ENCODE data around the gene NELFA. TPM values are rescaled to one million over a fixed set of nuclear protein-coding genes. Genes with fewer than 3 reads are reported as not detected.

NELFA gene
- total and polyA plus RNA-seq, 7 experiments from 2014 or later = 29.2 to 50.1 (median 42.8) TPM

DNA sequence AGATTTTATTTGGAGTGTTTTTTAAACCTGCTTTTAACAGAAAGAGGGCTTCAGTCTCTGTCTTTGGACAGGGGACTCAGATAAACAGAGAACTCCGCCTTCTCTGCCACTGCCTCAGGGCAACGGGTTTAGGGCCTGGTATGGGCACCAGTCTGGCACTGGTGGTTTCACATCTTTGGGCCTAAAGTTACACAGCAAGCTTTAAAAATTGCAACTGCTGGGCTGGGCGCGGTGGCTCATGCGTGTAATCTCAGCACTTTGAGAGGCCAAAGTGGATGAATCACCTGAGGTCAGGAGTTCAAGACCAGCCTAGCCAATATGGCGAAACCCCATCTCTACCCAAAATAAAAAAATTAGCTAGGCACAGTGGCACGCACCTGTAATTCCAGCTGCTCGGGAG, 40.1 kb upstream of the NELFA start:
- Mint-ChIP-seq H3K27ac (no peak overlapping the region), H3K4me1 (no peaks in the 10 kb centered on the region), H3K27me3 (peaks cover 15 to 35% (median 27%) of the 10 kb centered on the region in 5 donors), H3K9me3 (peaks cover 0 to 2% (median 0%) of the 10 kb centered on the region in 11 donors), H3K4me3 (no peak overlapping the region), H3K36me3 (peaks cover 0 to under 1% (median 0%) of the 10 kb centered on the region in 5 donors)
- intact Hi-C loops (cut with micrococcal nuclease) = no loop called here
- CTCF ChIA-PET = interaction anchor here (0.6 kb wide), 1 partner anchor 14 kb away, joined by 3 read pairs; no protein-coding TSS in a partner anchor
- no peaks in the 10 kb centered on the region for H3K4me1 ChIP-seq (ENCODE audit: control insufficient read depth in 2 of 2, insufficient read depth in 2 of 2, low read length in 2 of 2)
- POLR2A ChIA-PET = no interaction called here
- H3K36me3 ChIP-seq (ENCODE audit: control insufficient read depth in 2 of 3, insufficient read depth in 3 of 3, low read length in 3 of 3) = no peaks in the 10 kb centered on the region
- H3K27me3 ChIP-seq (ENCODE audit: control insufficient read depth in 2 of 2, insufficient read depth in 2 of 2, low read length in 2 of 2) = no peaks in the 10 kb centered on the region
- H3K9me3 ChIP-seq (ENCODE audit: control insufficient read depth in 2 of 3, low read length in 3 of 3) = no peaks in the 10 kb centered on the region
- no peak for ATAC-seq
- no peak overlapping the region for H3K27ac ChIP-seq (ENCODE audit: low read depth, low read length)
- no peak for DNase-seq
- H3K4me3 ChIP-seq (ENCODE audit: low read length) = no peak overlapping the region

GRCh38 chr4:2047781-2048581, 39.2 kb upstream of the NELFA start:
- ChIA-PET POLR2A (no interaction called here), CTCF (no interaction called here)
- Mint-ChIP-seq H3K36me3 (no peaks in the 10 kb centered on the region), H3K27ac (no peak overlapping the region), H3K27me3 (peaks cover 14 to 30% (median 26%) of the 10 kb centered on the region in 5 donors), H3K9me3 (peaks cover 0 to 2% (median 0%) of the 10 kb centered on the region in 11 donors), H3K4me3 (peak overlapping the region in 1 of 10 donors; percentile 48), H3K4me1 (peaks cover 0 to 2% (median 0%) of the 10 kb centered on the region in 7 donors)
- Histone ChIP-seq H3K4me1 (ENCODE audit: control insufficient read depth in 2 of 2, insufficient read depth in 2 of 2, low read length in 2 of 2) (peaks cover 0 to under 1% of the 10 kb centered on the region in 2 donors), H3K27me3 (ENCODE audit: control insufficient read depth in 2 of 2, insufficient read depth in 2 of 2, low read length in 2 of 2) (no peaks in the 10 kb centered on the region), H3K27ac (ENCODE audit: low read depth, low read length) (no peak overlapping the region), H3K36me3 (ENCODE audit: control insufficient read depth in 2 of 3, insufficient read depth in 3 of 3, low read length in 3 of 3) (no peaks in the 10 kb centered on the region), H3K9me3 (ENCODE audit: control insufficient read depth in 2 of 3, low read length in 3 of 3) (no peaks in the 10 kb centered on the region), H3K4me3 (ENCODE audit: low read length) (no peak overlapping the region)
- DNase-seq = no peak
- intact Hi-C loops (cut with micrococcal nuclease) = no loop called here
- ATAC-seq = no peak

- Histone ChIP-seq H3K4me3 (ENCODE audit: low read length) (no peak overlapping the region), H3K9me3 (ENCODE audit: control insufficient read depth in 2 of 3, low read length in 3 of 3) (no peaks in the 10 kb centered on the region), H3K36me3 (ENCODE audit: control insufficient read depth in 2 of 3, insufficient read depth in 3 of 3, low read length in 3 of 3) (no peaks in the 10 kb centered on the region), H3K27ac (ENCODE audit: low read depth, low read length) (no peak overlapping the region), H3K4me1 (ENCODE audit: control insufficient read depth in 2 of 2, insufficient read depth in 2 of 2, low read length in 2 of 2) (peaks cover 0 to 7% of the 10 kb centered on the region in 2 donors), H3K27me3 (ENCODE audit: control insufficient read depth in 2 of 2, insufficient read depth in 2 of 2, low read length in 2 of 2) (no peaks in the 10 kb centered on the region)
- Mint-ChIP-seq H3K4me3 (no peak overlapping the region), H3K4me1 (peaks cover 0 to 5% (median 0%) of the 10 kb centered on the region in 7 donors), H3K36me3 (no peaks in the 10 kb centered on the region), H3K27me3 (peaks cover 9 to 27% (median 25%) of the 10 kb centered on the region in 5 donors), H3K9me3 (peaks cover 0 to 2% (median 0%) of the 10 kb centered on the region in 11 donors), H3K27ac (no peak overlapping the region)
- ATAC-seq (no peak), DNase-seq (no peak)
- intact Hi-C loops (cut with micrococcal nuclease) = no loop called here
- POLR2A ChIA-PET = no interaction called here
- CTCF ChIA-PET = no interaction called here
These were observed 38.4 kb upstream of the NELFA start for GRCh38 chr4:2047031-2047660.

DNA sequence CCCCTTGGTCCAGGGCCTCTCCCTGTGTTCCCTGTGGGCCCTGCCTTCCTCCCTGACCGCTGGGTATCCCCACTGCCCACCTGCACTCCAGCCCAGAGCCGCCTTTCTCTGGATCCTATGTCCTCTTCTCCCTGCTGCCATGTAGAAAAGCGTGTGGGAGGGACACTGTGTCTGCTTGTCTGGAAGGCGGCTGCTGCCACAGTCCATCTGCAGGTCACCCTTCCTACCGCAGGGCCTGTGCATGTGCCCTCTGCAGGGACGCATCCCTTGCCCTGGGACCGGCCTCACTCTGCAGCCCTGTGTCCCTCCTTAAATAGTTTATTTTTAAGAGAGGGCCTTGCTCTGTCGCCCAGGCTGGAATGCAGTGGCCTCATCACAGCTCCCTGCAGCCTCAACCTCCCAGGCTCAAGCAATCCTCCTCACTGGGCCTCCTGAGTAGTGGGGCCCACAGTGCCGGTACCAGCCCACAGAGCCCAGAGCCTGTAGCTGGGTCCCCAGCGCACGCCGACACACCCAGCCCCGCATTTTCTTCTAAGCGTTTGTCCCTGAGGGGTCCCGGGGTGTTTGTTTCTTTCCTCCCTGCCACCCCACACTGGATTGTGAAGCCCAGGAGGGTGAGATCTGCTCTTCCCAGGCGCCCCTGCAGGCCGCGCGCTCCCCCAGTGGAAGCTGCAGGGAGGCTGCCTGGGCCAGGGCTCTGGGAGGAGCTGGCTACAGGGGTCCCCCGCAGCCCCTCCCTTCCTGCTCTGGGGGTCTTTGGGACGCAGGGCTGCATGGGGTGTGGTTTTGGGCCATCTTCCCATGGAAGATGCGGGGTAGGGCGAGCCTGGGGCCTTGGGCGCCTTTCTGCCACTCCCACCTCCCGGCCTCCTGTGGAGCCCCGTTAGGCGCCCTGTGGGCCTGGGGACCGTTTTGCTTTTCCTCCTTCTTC, 37.5 kb upstream of the NELFA start:
- ChIA-PET POLR2A (no interaction called here), CTCF (no interaction called here)
- intact Hi-C loops (cut with micrococcal nuclease) = no loop called here
- no peak overlapping the region for H3K4me3 Mint-ChIP-seq
- Histone ChIP-seq H3K36me3 (ENCODE audit: control insufficient read depth in 2 of 3, insufficient read depth in 3 of 3, low read length in 3 of 3) (peaks cover 0 to 5% (median 0%) of the 10 kb centered on the region in 3 experiments), H3K4me1 (ENCODE audit: control insufficient read depth in 2 of 2, insufficient read depth in 2 of 2, low read length in 2 of 2) (peaks cover 3 to 7% of the 10 kb centered on the region in 2 donors), H3K27ac (ENCODE audit: low read depth, low read length) (no peak overlapping the region), H3K9me3 (ENCODE audit: control insufficient read depth in 2 of 3, low read length in 3 of 3) (no peaks in the 10 kb centered on the region), H3K4me3 (ENCODE audit: low read length) (no peak overlapping the region), H3K27me3 (ENCODE audit: control insufficient read depth in 2 of 2, insufficient read depth in 2 of 2, low read length in 2 of 2) (peaks cover 0 to 3% of the 10 kb centered on the region in 2 donors)
- DNase-seq (no peak), ATAC-seq (no peak)
- peaks cover 0 to 7% (median 0%) of the 10 kb centered on the region in 7 donors for H3K4me1 Mint-ChIP-seq
- H3K9me3 Mint-ChIP-seq = peaks cover 0 to 2% (median 0%) of the 10 kb centered on the region in 11 donors
- H3K36me3 Mint-ChIP-seq = no peaks in the 10 kb centered on the region
- H3K27me3 Mint-ChIP-seq = peaks cover 5 to 23% (median 21%) of the 10 kb centered on the region in 5 donors
- H3K27ac Mint-ChIP-seq = no peak overlapping the region

DNA sequence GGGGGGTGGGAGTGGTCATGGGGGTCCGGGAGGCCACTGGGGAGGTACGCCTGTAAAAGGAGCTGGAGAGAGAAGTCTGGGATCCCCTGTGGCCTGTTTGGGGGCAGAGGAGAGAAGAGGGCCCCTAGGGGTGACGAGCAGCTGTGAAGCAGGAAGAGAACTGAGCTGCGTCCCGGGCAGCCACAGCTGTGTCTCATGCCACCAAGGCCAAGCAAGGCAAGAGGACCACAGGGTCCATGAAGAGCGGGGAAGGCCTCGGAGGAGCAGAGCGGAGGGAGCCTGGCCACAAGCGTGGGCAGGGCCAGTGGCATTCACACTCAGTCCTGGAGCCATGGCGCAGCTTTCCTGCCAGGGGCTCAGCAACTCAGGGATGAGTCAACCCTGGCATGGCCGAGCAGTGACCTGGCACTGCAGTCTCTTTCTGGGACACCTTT, 36.8 kb upstream of the NELFA start:
- intact Hi-C loops (cut with micrococcal nuclease) = no loop called here
- Mint-ChIP-seq H3K36me3 (no peaks in the 10 kb centered on the region), H3K4me3 (peak overlapping the region in 1 of 10 donors; percentile 72), H3K9me3 (peaks cover 0 to 2% (median 0%) of the 10 kb centered on the region in 11 donors), H3K27ac (no peak overlapping the region), H3K4me1 (peaks cover 0 to 7% (median 0%) of the 10 kb centered on the region in 7 donors), H3K27me3 (peaks cover 0 to 21% (median 13%) of the 10 kb centered on the region in 5 donors)
- ChIA-PET POLR2A (interaction anchor here (0.7 kb wide), 1 partner anchor 87 kb away, joined by 4 read pairs; no protein-coding TSS in a partner anchor), CTCF (no interaction called here)
- H3K36me3 ChIP-seq (ENCODE audit: control insufficient read depth in 2 of 3, insufficient read depth in 3 of 3, low read length in 3 of 3) = peaks cover 0 to 5% (median 0%) of the 10 kb centered on the region in 3 experiments
- no peak overlapping the region for H3K4me3 ChIP-seq (ENCODE audit: low read length)
- peaks cover 0 to 5% of the 10 kb centered on the region in 2 donors for H3K27me3 ChIP-seq (ENCODE audit: control insufficient read depth in 2 of 2, insufficient read depth in 2 of 2, low read length in 2 of 2)
- no peak overlapping the region for H3K27ac ChIP-seq (ENCODE audit: low read depth, low read length)
- ATAC-seq = peak; percentile 44
- H3K9me3 ChIP-seq (ENCODE audit: control insufficient read depth in 2 of 3, low read length in 3 of 3) = no peaks in the 10 kb centered on the region
- no peak for DNase-seq
- peaks cover 4 to 7% of the 10 kb centered on the region in 2 donors for H3K4me1 ChIP-seq (ENCODE audit: control insufficient read depth in 2 of 2, insufficient read depth in 2 of 2, low read length in 2 of 2)

Measured in naive thymus-derived CD4-positive, alpha-beta T cell (primary cell).